Fibroblast of lung (primary cell): ENCODE results near the gene PIK3C3. TPM values are rescaled to one million over a fixed set of nuclear protein-coding genes. Genes with fewer than 3 reads are reported as not detected.

Source experiments
- DNase-seq, 2 donors: peaks; one replicate each; pipeline versions ENCODE4 v3.0.0 to v3.0.0-alpha.2; 2010; ENCODE audit warnings: low read depth in 2 of 2
- H2AFZ ChIP-seq: 2 replicates; pipeline ENCODE4 v1.5.1; 2012; ENCODE audit warnings: low read length, control low read depth, inconsistent platforms
- H3K27ac ChIP-seq: 2 replicates; pipeline ENCODE4 v1.5.1; 2011; ENCODE audit warnings: low read length, control low read depth; ENCODE audit not compliant: insufficient read depth
- H3K27me3 ChIP-seq: 2 replicates; pipeline ENCODE4 v1.5.1; 2011; ENCODE audit warnings: mild to moderate bottlenecking, low read length; ENCODE audit not compliant: control insufficient read depth, insufficient read depth
- H3K36me3 ChIP-seq: 2 replicates; pipeline ENCODE4 v1.5.1; 2011; ENCODE audit warnings: low read length; ENCODE audit not compliant: control insufficient read depth, insufficient read depth
- H3K4me1 ChIP-seq: 2 replicates; pipeline ENCODE4 v1.5.1; 2011; ENCODE audit warnings: low read length; ENCODE audit not compliant: control insufficient read depth, insufficient read depth; ENCODE audit errors: extremely low read depth
- H3K4me2 ChIP-seq: 2 replicates; pipeline ENCODE4 v1.5.1; 2011; ENCODE audit warnings: low read length, control low read depth; ENCODE audit not compliant: insufficient read depth; ENCODE audit errors: extremely low read depth
- H3K4me3 ChIP-seq, 4 experiments: fragments of 200-600 bp in 1 of 4; sonication (generic) in 1 of 4; replicated peaks in 1 of 4; 2 replicates each; pipeline ENCODE4 v1.5.1; 2011 to 2016; ENCODE audit warnings: low read length in 4 of 4, low read depth in 3 of 4, mild to moderate bottlenecking in 3 of 4, control low read depth in 2 of 4, inconsistent platforms in 1 of 4, mixed read lengths in 1 of 4; ENCODE audit not compliant: insufficient read depth in 1 of 4; ENCODE audit errors: control extremely low read depth in 1 of 4
- H3K79me2 ChIP-seq: 2 replicates; pipeline ENCODE4 v1.5.1; 2012; ENCODE audit warnings: mild to moderate bottlenecking, low read length, inconsistent platforms; ENCODE audit not compliant: control insufficient read depth, insufficient read depth
- H3K9ac ChIP-seq: 2 replicates; pipeline ENCODE4 v1.5.1; 2011; ENCODE audit warnings: mild to moderate bottlenecking, low read length, control low read depth; ENCODE audit not compliant: insufficient read depth
- H3K9me3 ChIP-seq: 2 replicates; pipeline ENCODE4 v1.5.1; 2012; ENCODE audit warnings: low read depth, low read length; ENCODE audit not compliant: control insufficient read depth, insufficient read depth
- H4K20me1 ChIP-seq: 2 replicates; pipeline ENCODE4 v1.5.1; 2011; ENCODE audit warnings: low read length; ENCODE audit not compliant: control insufficient read depth, insufficient read depth; ENCODE audit errors: extremely low read depth
- CTCF ChIP-seq, 2 donors: IDR thresholded peaks in 1 of 2; conservative IDR thresholded peaks in 1 of 2; 1 replicate in 1 of 2; 2 replicates in 1 of 2; pipeline ENCODE4 v1.5.1; 2011 to 2012; ENCODE audit warnings: low read length in 2 of 2, control low read depth in 1 of 2, inconsistent platforms in 1 of 2, low read depth in 1 of 2, mild to moderate bottlenecking in 1 of 2
- EZH2 ChIP-seq: IDR thresholded peaks from 2 replicates; pipeline ENCODE4 v1.5.1; 2012; ENCODE audit warnings: low read length, control low read depth, mild to moderate bottlenecking; ENCODE audit errors: missing control alignments
- polyA plus RNA-seq, 2 donors: library from polyadenylated mRNA; depleted of rRNA in 1 of 2; stranded (reverse) in 1 of 2; unstranded in 1 of 2; fragments of >200 nt; gene quantifications; 2 replicates each; pipeline ENCODE4 v1.2.1, GENCODE V29; 2011 to 2012; ENCODE audit warnings: missing spikeins in 1 of 2
- total RNA-seq: library from RNA; depleted of rRNA; stranded (reverse); fragments of >200 nt; gene quantifications from 2 replicates; pipeline ENCODE4 v1.2.1, GENCODE V29; 2014

The PIK3C3 gene
- total and polyA plus RNA-seq, 2 donors (not counting 1 experiment from before 2014, with no cell fraction given): 28.9 to 58.6 TPM

GRCh38 chr18:42100248-42100647 lies 145.2 kb downstream of the PIK3C3 start:
- Histone ChIP-seq H3K9ac (no peak overlapping the region), H3K4me3 (no peak overlapping the region), H3K4me1 (no peaks in the 10 kb centered on the region), H3K27ac (no peak overlapping the region), H2AFZ (no peak overlapping the region), H3K36me3 (no peaks in the 10 kb centered on the region), H3K4me2 (no peak overlapping the region), H3K27me3 (no peaks in the 10 kb centered on the region), H4K20me1 (no peaks in the 10 kb centered on the region), H3K9me3 (no peaks in the 10 kb centered on the region), H3K79me2 (no peaks in the 10 kb centered on the region)
- TF ChIP-seq EZH2: no peak
- no peak for TF ChIP-seq CTCF (conservative IDR thresholded peaks at IDR 0.05 in 1 of 2, IDR thresholded peaks at IDR 0.05 in 1 of 2; ENCODE audit: low read depth in 1 of 2, low read length in 2 of 2)
- no peak for DNase-seq

- no peak overlapping the region for H3K27ac ChIP-seq
- H3K9ac ChIP-seq: no peak overlapping the region
- no peak overlapping the region for H3K4me2 ChIP-seq
- H2AFZ ChIP-seq: no peak overlapping the region
- TF ChIP-seq EZH2: no peak
- no peak for TF ChIP-seq CTCF (conservative IDR thresholded peaks at IDR 0.05 in 1 of 2, IDR thresholded peaks at IDR 0.05 in 1 of 2; ENCODE audit: low read depth in 1 of 2, low read length in 2 of 2)
- no peaks in the 10 kb centered on the region for H4K20me1 ChIP-seq
- H3K9me3 ChIP-seq: no peaks in the 10 kb centered on the region
- H3K4me1 ChIP-seq: no peaks in the 10 kb centered on the region
- no peaks in the 10 kb centered on the region for H3K27me3 ChIP-seq
- no peaks in the 10 kb centered on the region for H3K36me3 ChIP-seq
- DNase-seq: no peak
- H3K4me3 ChIP-seq: no peak overlapping the region
- no peaks in the 10 kb centered on the region for H3K79me2 ChIP-seq
These were observed 145.9 kb downstream of the PIK3C3 start for GRCh38 chr18:42100911-42101310.

- H3K4me3 ChIP-seq: no peak overlapping the region
- DNase-seq: no peak
These were observed 150.4 kb downstream of the PIK3C3 start for GRCh38 chr18:42105394-42105793.

More at GRCh38 chr18:42105394-42105793, 150.4 kb downstream of the PIK3C3 start:
- Histone ChIP-seq H3K27me3 (no peaks in the 10 kb centered on the region), H3K9me3 (no peaks in the 10 kb centered on the region), H3K36me3 (no peaks in the 10 kb centered on the region), H3K9ac (no peak overlapping the region), H3K27ac (no peak overlapping the region), H3K4me1 (no peaks in the 10 kb centered on the region), H3K79me2 (no peaks in the 10 kb centered on the region), H4K20me1 (no peaks in the 10 kb centered on the region), H3K4me2 (no peak overlapping the region), H2AFZ (no peak overlapping the region)
- TF ChIP-seq CTCF (conservative IDR thresholded peaks at IDR 0.05 in 1 of 2, IDR thresholded peaks at IDR 0.05 in 1 of 2; ENCODE audit: low read depth in 1 of 2, low read length in 2 of 2) (no peak), EZH2 (no peak)
